Caco-2 (cell line): ENCODE results near the gene C9orf78. TPM values are rescaled to one million over a fixed set of nuclear protein-coding genes. Genes with fewer than 3 reads are reported as not detected.
"Not testable (repeated sequence)": the region's sequence is repeated elsewhere in the genome, so short reads cannot be mapped to it uniquely, and the experiment has no call there.

Source experiments
- BruUV-seq: library from RNA; stranded (reverse); fragments of 400-500 nt; replicated peaks from 2 replicates; lab custom pipeline; 2021; lab: Mats Ljungman, UMichigan
- CTCF ChIA-PET: fragments of 300-600 bp; sonication (Branson Sonifier 250); formaldehyde crosslinking; loops from one replicate; lab custom pipeline; 2022; ENCODE audit warnings: antibody characterized with exemption; lab: Charles Lee
- POLR2A ChIA-PET: fragments of 300-600 bp; sonication (Branson Sonifier 250); formaldehyde crosslinking; loops from one replicate; lab custom pipeline; 2022; ENCODE audit warnings: antibody characterized with exemption; lab: Charles Lee
- DNase-seq, 2 experiments: peaks; one replicate each; pipeline versions ENCODE4 v3.0.0 to v3.0.0-alpha.2; 2020 to 2022
- H3K27me3 ChIP-seq: replicated peaks from 2 replicates; pipeline ENCODE4 v1.6.0; 2011; ENCODE audit warnings: low read length; ENCODE audit not compliant: control insufficient read depth, insufficient read depth
- H3K36me3 ChIP-seq: 2 replicates; pipeline ENCODE4 v1.5.1; 2011; ENCODE audit warnings: low read length; ENCODE audit not compliant: control insufficient read depth, insufficient read depth
- H3K4me1 ChIP-seq: fragments of 250-450 bp; sonication (Bioruptor Pico); 2 replicates; pipeline ENCODE4 v1.5.1; 2020; ENCODE audit warnings: mild to moderate bottlenecking
- H3K4me3 ChIP-seq: 2 replicates; pipeline ENCODE4 v1.5.1; 2011; ENCODE audit warnings: low read depth, mild to moderate bottlenecking, control low read depth, low read length
- H3K9me3 ChIP-seq: fragments of 250-450 bp; sonication (Bioruptor Pico); 2 replicates; pipeline ENCODE4 v1.5.1; 2020; ENCODE audit warnings: mild to moderate bottlenecking, moderate library complexity
- H3K27ac Mint-ChIP-seq: one replicate; pipeline ENCODE4 v1.8.0; 2022; ENCODE audit warnings: mixed read lengths; ENCODE audit not compliant: unreplicated experiment
- H3K27me3 Mint-ChIP-seq: one replicate; pipeline ENCODE4 v1.8.0; 2022; ENCODE audit warnings: mixed read lengths; ENCODE audit not compliant: insufficient read depth, unreplicated experiment
- H3K36me3 Mint-ChIP-seq: one replicate; pipeline ENCODE4 v1.8.0; 2022; ENCODE audit warnings: mild to moderate bottlenecking, mixed read lengths; ENCODE audit not compliant: insufficient read depth, unreplicated experiment
- H3K4me1 Mint-ChIP-seq: one replicate; pipeline ENCODE4 v1.8.0; 2022; ENCODE audit warnings: low read depth, mixed read lengths; ENCODE audit not compliant: unreplicated experiment
- H3K4me3 Mint-ChIP-seq: one replicate; pipeline ENCODE4 v1.8.0; 2022; ENCODE audit warnings: mild to moderate bottlenecking, moderate library complexity, mixed read lengths; ENCODE audit not compliant: unreplicated experiment
- H3K9me3 Mint-ChIP-seq: one replicate; pipeline ENCODE4 v1.8.0; 2022; ENCODE audit warnings: mixed read lengths; ENCODE audit not compliant: unreplicated experiment
- intact Hi-C: fragments of 100-400 bp; cut with micrococcal nuclease; formaldehyde crosslinking; loops from one replicate; pipeline ENCODE4 v1.10.0; 2022; ENCODE audit not compliant: unreplicated experiment
- total RNA-seq: library from RNA; stranded (reverse); gene quantifications from 2 replicates; pipeline ENCODE4 v1.2.3, GENCODE V29; 2022
- TF ChIP-seq, protein P1 (sequence below), 2 experiments: fragments of 200-600 bp in 1 of 2; IDR thresholded peaks; 1 replicate in 1 of 2; 2 replicates in 1 of 2; pipeline versions ENCODE4 v1.5.1 to v1.8.0; 2011 to 2022; ENCODE audit warnings: antibody characterized with exemption in 1 of 2, control low read depth in 1 of 2, inconsistent platforms in 1 of 2, low read depth in 1 of 2, low read length in 1 of 2, mild to moderate bottlenecking in 1 of 2, moderate library complexity in 1 of 2; ENCODE audit not compliant: insufficient read depth in 1 of 2, severe bottlenecking in 1 of 2, unreplicated experiment in 1 of 2

The C9orf78 gene
- total RNA-seq, 1 experiment from 2014 or later, result 44.1 TPM

GRCh38 chr9:129794549-129794948 is 40.5 kb downstream of the C9orf78 start:
- intact Hi-C loops, result no loop called here
- BruUV-seq, result no TSS peak
- Mint-ChIP-seq H3K4me3 (no peak overlapping the region), H3K36me3 (peaks cover 4% of the 10 kb centered on the region), H3K27ac (no peak overlapping the region), H3K4me1 (peaks cover 5% of the 10 kb centered on the region), H3K27me3 (peaks cover 2% of the 10 kb centered on the region), H3K9me3 (no peaks in the 10 kb centered on the region)
- no peak for DNase-seq
- no peak overlapping the region for H3K4me3 ChIP-seq
- TF ChIP-seq, protein P1, sequence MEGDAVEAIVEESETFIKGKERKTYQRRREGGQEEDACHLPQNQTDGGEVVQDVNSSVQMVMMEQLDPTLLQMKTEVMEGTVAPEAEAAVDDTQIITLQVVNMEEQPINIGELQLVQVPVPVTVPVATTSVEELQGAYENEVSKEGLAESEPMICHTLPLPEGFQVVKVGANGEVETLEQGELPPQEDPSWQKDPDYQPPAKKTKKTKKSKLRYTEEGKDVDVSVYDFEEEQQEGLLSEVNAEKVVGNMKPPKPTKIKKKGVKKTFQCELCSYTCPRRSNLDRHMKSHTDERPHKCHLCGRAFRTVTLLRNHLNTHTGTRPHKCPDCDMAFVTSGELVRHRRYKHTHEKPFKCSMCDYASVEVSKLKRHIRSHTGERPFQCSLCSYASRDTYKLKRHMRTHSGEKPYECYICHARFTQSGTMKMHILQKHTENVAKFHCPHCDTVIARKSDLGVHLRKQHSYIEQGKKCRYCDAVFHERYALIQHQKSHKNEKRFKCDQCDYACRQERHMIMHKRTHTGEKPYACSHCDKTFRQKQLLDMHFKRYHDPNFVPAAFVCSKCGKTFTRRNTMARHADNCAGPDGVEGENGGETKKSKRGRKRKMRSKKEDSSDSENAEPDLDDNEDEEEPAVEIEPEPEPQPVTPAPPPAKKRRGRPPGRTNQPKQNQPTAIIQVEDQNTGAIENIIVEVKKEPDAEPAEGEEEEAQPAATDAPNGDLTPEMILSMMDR (IDR thresholded peaks at IDR 0.05; ENCODE audit: insufficient read depth in 1 of 2, low read depth in 1 of 2, low read length in 1 of 2, severe bottlenecking in 1 of 2, unreplicated experiment in 1 of 2), result no peak
- H3K9me3 ChIP-seq, result no peaks in the 10 kb centered on the region
- no peaks in the 10 kb centered on the region for H3K4me1 ChIP-seq
- no peaks in the 10 kb centered on the region for H3K27me3 ChIP-seq
- POLR2A ChIA-PET, result interaction anchor here (0.6 kb wide), 1 partner anchor 11 kb away, joined by 6 read pairs; no protein-coding TSS in a partner anchor
- no peaks in the 10 kb centered on the region for H3K36me3 ChIP-seq
- CTCF ChIA-PET, result no interaction called here

- intact Hi-C loops, result no loop called here
- Mint-ChIP-seq H3K27me3 (peaks cover 12% of the 10 kb centered on the region), H3K27ac (no peak overlapping the region)
Measured at GRCh38 chr9:129786481-129786880, 48.6 kb downstream of the C9orf78 start.

DNA sequence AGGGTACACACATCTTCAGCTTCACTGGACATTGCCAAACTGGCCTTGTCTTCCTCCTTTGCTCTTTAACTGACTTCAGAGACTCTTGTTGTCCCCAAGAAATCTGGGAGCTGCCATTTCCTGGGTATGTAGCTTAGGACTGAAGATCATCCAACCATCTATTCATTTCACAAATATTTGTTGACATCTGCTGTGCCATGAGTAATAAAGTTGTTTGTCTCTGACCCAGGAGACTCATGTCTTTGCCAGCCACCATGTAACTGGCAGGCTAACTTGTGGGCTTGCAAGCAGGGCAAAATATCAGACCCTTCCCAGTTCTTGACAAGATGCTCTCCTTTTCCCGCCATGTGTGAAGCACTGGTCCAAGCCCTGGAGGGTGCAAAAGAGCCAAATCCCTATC is 49.2 kb downstream of the C9orf78 start:
- Mint-ChIP-seq H3K4me3 (no peak overlapping the region), H3K27ac (no peak overlapping the region), H3K27me3 (peaks cover 12% of the 10 kb centered on the region), H3K36me3 (no peaks in the 10 kb centered on the region), H3K4me1 (no peaks in the 10 kb centered on the region), H3K9me3 (no peaks in the 10 kb centered on the region)
- intact Hi-C loops, result no loop called here
- H3K4me1 ChIP-seq, result peaks cover 7% of the 10 kb centered on the region
- H3K9me3 ChIP-seq, result no peaks in the 10 kb centered on the region
- no peak overlapping the region for H3K4me3 ChIP-seq
- TF ChIP-seq, protein P1 (IDR thresholded peaks at IDR 0.05; ENCODE audit: insufficient read depth in 1 of 2, low read depth in 1 of 2, low read length in 1 of 2, severe bottlenecking in 1 of 2, unreplicated experiment in 1 of 2), result no peak
- no peaks in the 10 kb centered on the region for H3K36me3 ChIP-seq
- ChIA-PET POLR2A (no interaction called here), CTCF (interaction anchor here (0.7 to 1.5 kb wide), 3 partner anchors 48 to 1750 kb away, joined by 3 to 5 read pairs (median 5); no protein-coding TSS in a partner anchor)
- DNase-seq, result no peak
- H3K27me3 ChIP-seq, result no peaks in the 10 kb centered on the region
- BruUV-seq, result no TSS peak

More at GRCh38 chr9:129786481-129786880, 48.6 kb downstream of the C9orf78 start:
- CTCF ChIA-PET, result interaction anchor here (0.5 to 1.5 kb wide), 3 partner anchors 22 to 61 kb away, joined by 4 to 5 read pairs (median 5); no protein-coding TSS in a partner anchor
- Histone ChIP-seq H3K36me3 (no peaks in the 10 kb centered on the region), H3K27me3 (no peaks in the 10 kb centered on the region), H3K9me3 (no peaks in the 10 kb centered on the region), H3K4me1 (peaks cover 7% of the 10 kb centered on the region), H3K4me3 (no peak overlapping the region)
- BruUV-seq, result no TSS peak
- H3K9me3 Mint-ChIP-seq, result no peaks in the 10 kb centered on the region
- no peaks in the 10 kb centered on the region for H3K4me1 Mint-ChIP-seq
- no peaks in the 10 kb centered on the region for H3K36me3 Mint-ChIP-seq
- H3K4me3 Mint-ChIP-seq, result no peak overlapping the region
- no peak for DNase-seq
- POLR2A ChIA-PET, result no interaction called here
- TF ChIP-seq, protein P1 (IDR thresholded peaks at IDR 0.05; ENCODE audit: insufficient read depth in 1 of 2, low read depth in 1 of 2, low read length in 1 of 2, severe bottlenecking in 1 of 2, unreplicated experiment in 1 of 2), result no peak

GRCh38 chr9:129784970-129785369 is 50.1 kb downstream of the C9orf78 start:
- DNase-seq, POLR2A ChIA-PET, H3K27me3 ChIP-seq, H3K9me3 Mint-ChIP-seq, H3K36me3 ChIP-seq, H3K36me3 Mint-ChIP-seq, intact Hi-C loops, H3K4me1 Mint-ChIP-seq, BruUV-seq, H3K27ac Mint-ChIP-seq, H3K9me3 ChIP-seq, H3K4me3 Mint-ChIP-seq, H3K4me3 ChIP-seq, H3K4me1 ChIP-seq: not testable (repeated sequence)
- H3K27me3 Mint-ChIP-seq, result peaks cover 12% of the 10 kb centered on the region
- CTCF ChIA-PET, result interaction anchor here (0.7 to 1.5 kb wide), 2 partner anchors 59 to 612 kb away, joined by 3 to 5 read pairs; no protein-coding TSS in a partner anchor
